Gastroesophageal sphincter (tissue), 4 donors: ENCODE data around the gene TRERF1. TPM values are rescaled to one million over a fixed set of nuclear protein-coding genes. Genes with fewer than 3 reads are reported as not detected.

Source experiments
- ATAC-seq: fragments of 150-250 bp; one replicate; pipeline ENCODE4 v1.9.1; 2016; ENCODE audit warnings: mild to moderate bottlenecking, moderate library complexity
- H3K27ac ChIP-seq, 4 donors: fragments of 200-600 bp; sonication (generic) in 3 of 4; 1 replicate in 3 of 4; 2 replicates in 1 of 4; pipeline ENCODE4 v1.5.1; 2016 to 2019
- H3K27me3 ChIP-seq: fragments of 200-600 bp; sonication (generic); one replicate; pipeline ENCODE4 v1.5.1; 2019
- H3K36me3 ChIP-seq, 2 donors: fragments of 200-600 bp; sonication (generic); one replicate each; pipeline ENCODE4 v1.5.1; 2019; ENCODE audit warnings: control low read depth in 1 of 2
- H3K4me1 ChIP-seq, 3 donors: fragments of 200-600 bp; sonication (generic); 1 replicate in 2 of 3; 2 replicates in 1 of 3; pipeline ENCODE4 v1.5.1; 2016 to 2019; ENCODE audit warnings: control low read depth in 2 of 3
- H3K4me3 ChIP-seq, 2 donors: fragments of 200-600 bp; sonication (generic); one replicate each; pipeline ENCODE4 v1.5.1; 2019; ENCODE audit warnings: mild to moderate bottlenecking in 1 of 2, moderate library complexity in 1 of 2
- H3K9me3 ChIP-seq, 3 donors: fragments of 200-600 bp; sonication (generic); one replicate each; pipeline ENCODE4 v1.5.1; 2017 to 2019; ENCODE audit warnings: control low read depth in 2 of 3
- EP300 ChIP-seq: sonication (generic); formaldehyde crosslinking; IDR thresholded peaks from one replicate; pipeline ENCODE4 v1.6.1; 2017; ENCODE audit warnings: antibody characterized with exemption, mild to moderate bottlenecking
- POLR2A ChIP-seq, 2 donors: fragments of 450-650 bp; IDR thresholded peaks; one replicate each; pipeline ENCODE4 v1.6.1; 2017; ENCODE audit warnings: antibody characterized with exemption in 2 of 2, mild to moderate bottlenecking in 2 of 2, moderate library complexity in 1 of 2
- POLR2AphosphoS5 ChIP-seq: sonication (generic); formaldehyde crosslinking; IDR thresholded peaks from one replicate; pipeline ENCODE4 v1.6.1; 2017; ENCODE audit warnings: antibody characterized with exemption
- WGBS, 2 donors: methylation state at CpG; one replicate each; pipeline ENCODE4 v1.1.5; 2018; ENCODE audit warnings: low coverage in 1 of 2; 5-methylcytosine and 5-hydroxymethylcytosine counted together
- total RNA-seq, 4 donors: library from RNA; depleted of rRNA; stranded (reverse); fragments of >200 nt; gene quantifications; one replicate each; pipeline ENCODE4 v1.1.0, GENCODE V29; 2016
- TF ChIP-seq, protein P1 (sequence below), 4 experiments: fragments of 200-600 bp in 2 of 4; fragments of 450-650 bp in 2 of 4; sonication (generic) in 1 of 4; IDR thresholded peaks; one replicate each; pipeline ENCODE4 v1.5.1; 2017 to 2019; ENCODE audit warnings: antibody characterized with exemption in 4 of 4, mild to moderate bottlenecking in 2 of 4, moderate library complexity in 2 of 4

TRERF1 gene
- total RNA-seq, 4 donors from 2014 or later: 3.2 to 7.4 (median 5.4) TPM

- no peak overlapping the region for H3K4me3 ChIP-seq
- no peaks in the 10 kb centered on the region for H3K9me3 ChIP-seq
- peaks cover 0 to 44% (median 20%) of the 10 kb centered on the region in 3 donors for H3K4me1 ChIP-seq
- 91 to 92% methylated on average over 5 to 6 of the region's 6 CpGs for WGBS, 2 donors
- no peak for TF ChIP-seq POLR2AphosphoS5
- H3K36me3 ChIP-seq: peaks cover 0 to 2% of the 10 kb centered on the region in 2 donors
- H3K27me3 ChIP-seq: no peaks in the 10 kb centered on the region
- no peak for ATAC-seq
- no peak overlapping the region for H3K27ac ChIP-seq
Measured at GRCh38 chr6:42274898-42275297, 176.8 kb downstream of the TRERF1 start.

GRCh38 chr6:42271834-42272805 lies 179.6 kb downstream of the TRERF1 start:
- Histone ChIP-seq H3K27me3 (no peaks in the 10 kb centered on the region), H3K27ac (peak overlapping the region in 2 of 4 donors; percentile 22 to 49), H3K4me3 (no peak overlapping the region), H3K4me1 (peaks cover 0 to 30% (median 12%) of the 10 kb centered on the region in 3 donors), H3K36me3 (peaks cover 0 to 29% of the 10 kb centered on the region in 2 donors), H3K9me3 (no peaks in the 10 kb centered on the region)
- no peak for ATAC-seq
- WGBS, 2 donors: 36% methylated on average over 7 of the region's 7 CpGs
- TF ChIP-seq, protein P1, sequence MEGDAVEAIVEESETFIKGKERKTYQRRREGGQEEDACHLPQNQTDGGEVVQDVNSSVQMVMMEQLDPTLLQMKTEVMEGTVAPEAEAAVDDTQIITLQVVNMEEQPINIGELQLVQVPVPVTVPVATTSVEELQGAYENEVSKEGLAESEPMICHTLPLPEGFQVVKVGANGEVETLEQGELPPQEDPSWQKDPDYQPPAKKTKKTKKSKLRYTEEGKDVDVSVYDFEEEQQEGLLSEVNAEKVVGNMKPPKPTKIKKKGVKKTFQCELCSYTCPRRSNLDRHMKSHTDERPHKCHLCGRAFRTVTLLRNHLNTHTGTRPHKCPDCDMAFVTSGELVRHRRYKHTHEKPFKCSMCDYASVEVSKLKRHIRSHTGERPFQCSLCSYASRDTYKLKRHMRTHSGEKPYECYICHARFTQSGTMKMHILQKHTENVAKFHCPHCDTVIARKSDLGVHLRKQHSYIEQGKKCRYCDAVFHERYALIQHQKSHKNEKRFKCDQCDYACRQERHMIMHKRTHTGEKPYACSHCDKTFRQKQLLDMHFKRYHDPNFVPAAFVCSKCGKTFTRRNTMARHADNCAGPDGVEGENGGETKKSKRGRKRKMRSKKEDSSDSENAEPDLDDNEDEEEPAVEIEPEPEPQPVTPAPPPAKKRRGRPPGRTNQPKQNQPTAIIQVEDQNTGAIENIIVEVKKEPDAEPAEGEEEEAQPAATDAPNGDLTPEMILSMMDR (IDR thresholded peaks at IDR 0.05): no peak
- TF ChIP-seq EP300 (no peak), POLR2AphosphoS5 (no peak), POLR2A (IDR thresholded peaks at IDR 0.05) (no peak)

- TF ChIP-seq POLR2A (IDR thresholded peaks at IDR 0.05) (no peak), EP300 (no peak), POLR2AphosphoS5 (no peak)
- TF ChIP-seq, protein P1 (IDR thresholded peaks at IDR 0.05): no peak
Measured at GRCh38 chr6:42269974-42270510, 181.7 kb downstream of the TRERF1 start.

DNA sequence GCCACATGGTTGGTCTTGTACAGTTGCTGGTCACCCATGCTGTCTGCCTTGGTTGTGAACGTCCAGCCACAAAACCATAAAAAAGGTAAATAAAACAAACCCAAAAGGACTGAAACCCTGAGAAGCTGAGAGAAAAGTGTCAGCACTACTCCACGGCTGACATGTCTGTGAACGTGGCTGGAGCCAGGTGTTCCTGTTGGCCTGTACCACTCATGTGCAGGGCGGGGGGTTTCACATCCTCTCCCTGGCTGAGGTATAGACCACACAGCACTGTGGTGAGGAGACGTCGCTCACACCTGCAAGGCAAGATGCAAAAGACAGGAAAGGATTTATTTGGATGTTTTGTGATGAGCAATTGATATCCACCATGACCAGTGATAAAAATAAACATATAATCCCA lies 182.2 kb downstream of the TRERF1 start:
- 74 to 88% methylated on average over 4 to 5 of the region's 6 CpGs for WGBS, 2 donors
- no peak overlapping the region for H3K4me3 ChIP-seq
- ATAC-seq: no peak
- no peak for TF ChIP-seq POLR2A (IDR thresholded peaks at IDR 0.05)
- TF ChIP-seq, protein P1 (IDR thresholded peaks at IDR 0.05): no peak
- TF ChIP-seq POLR2AphosphoS5: no peak
- no peak for TF ChIP-seq EP300
- H3K27ac ChIP-seq: no peak overlapping the region
- H3K27me3 ChIP-seq: no peaks in the 10 kb centered on the region
- H3K9me3 ChIP-seq: no peaks in the 10 kb centered on the region
- H3K4me1 ChIP-seq: peaks cover 0 to 18% (median 1%) of the 10 kb centered on the region in 3 donors
- H3K36me3 ChIP-seq: peaks cover 0 to 34% of the 10 kb centered on the region in 2 donors

More at GRCh38 chr6:42269974-42270510, 181.7 kb downstream of the TRERF1 start:
- WGBS, 2 donors: 79 to 92% methylated on average over 2 to 4 of the region's 4 CpGs
- Histone ChIP-seq H3K36me3 (peaks cover 0 to 32% of the 10 kb centered on the region in 2 donors), H3K27ac (no peak overlapping the region), H3K9me3 (no peaks in the 10 kb centered on the region), H3K4me3 (no peak overlapping the region), H3K4me1 (peaks cover 0 to 13% (median 0%) of the 10 kb centered on the region in 3 donors), H3K27me3 (no peaks in the 10 kb centered on the region)
- no peak for ATAC-seq

GRCh38 chr6:42268835-42269204 lies 182.9 kb downstream of the TRERF1 start:
- Histone ChIP-seq H3K36me3 (peaks cover 0 to 39% of the 10 kb centered on the region in 2 donors), H3K27me3 (no peaks in the 10 kb centered on the region), H3K4me3 (no peak overlapping the region), H3K4me1 (peaks cover 0 to 23% (median 5%) of the 10 kb centered on the region in 3 donors), H3K9me3 (no peaks in the 10 kb centered on the region), H3K27ac (no peak overlapping the region)
- ATAC-seq: no peak
- TF ChIP-seq POLR2A (IDR thresholded peaks at IDR 0.05) (no peak), POLR2AphosphoS5 (no peak), EP300 (no peak)
- TF ChIP-seq, protein P1 (IDR thresholded peaks at IDR 0.05): no peak
- WGBS, 2 donors: 100% methylated on average over 2 to 4 of the region's 7 CpGs
